ENCODE data around the gene EFR3B.

The EFR3B gene

GRCh38 chr2:25197336-25198208 lies 155.7 kb downstream of the EFR3B start:
- DNase-seq = no peak

DNA sequence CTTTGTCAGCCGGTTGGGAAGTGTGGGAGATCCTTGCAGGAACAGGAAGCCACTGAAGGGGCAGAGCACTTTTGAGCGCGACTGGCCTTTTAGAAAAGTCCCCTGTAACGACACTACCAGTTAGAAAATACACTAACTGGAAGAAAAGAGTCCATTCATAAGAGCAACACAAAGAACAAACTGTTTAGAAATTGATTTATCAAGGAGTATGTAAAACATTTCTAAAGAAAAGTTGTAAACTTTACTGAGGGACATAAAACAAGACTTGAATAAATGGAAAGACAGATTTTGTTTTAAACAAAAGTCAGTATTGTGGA lies 156.3 kb downstream of the EFR3B start:
- no peak for DNase-seq

GRCh38 chr2:25198576-25198975 lies 156.7 kb downstream of the EFR3B start:
- no peak for DNase-seq

DNA sequence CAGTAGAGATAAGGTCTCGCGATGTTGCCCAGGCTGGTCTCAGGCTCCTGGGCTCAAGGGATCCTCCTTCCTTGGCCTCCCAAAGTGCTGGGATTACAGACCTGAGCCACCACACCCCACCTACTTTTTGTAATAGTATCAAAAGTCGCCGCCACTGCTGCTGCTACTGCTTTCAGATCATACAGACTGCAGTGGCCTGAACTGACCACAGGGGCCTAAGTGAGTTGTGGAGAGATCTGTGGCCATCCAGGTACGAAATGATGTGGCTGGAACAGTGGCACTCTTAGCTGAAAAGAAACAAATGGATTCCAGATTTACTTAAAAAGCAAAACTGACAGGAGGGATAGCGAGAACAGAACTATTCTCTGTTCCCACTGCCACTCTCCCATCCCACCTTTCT lies 159.4 kb downstream of the EFR3B start:
- DNase-seq = no peak

DNA sequence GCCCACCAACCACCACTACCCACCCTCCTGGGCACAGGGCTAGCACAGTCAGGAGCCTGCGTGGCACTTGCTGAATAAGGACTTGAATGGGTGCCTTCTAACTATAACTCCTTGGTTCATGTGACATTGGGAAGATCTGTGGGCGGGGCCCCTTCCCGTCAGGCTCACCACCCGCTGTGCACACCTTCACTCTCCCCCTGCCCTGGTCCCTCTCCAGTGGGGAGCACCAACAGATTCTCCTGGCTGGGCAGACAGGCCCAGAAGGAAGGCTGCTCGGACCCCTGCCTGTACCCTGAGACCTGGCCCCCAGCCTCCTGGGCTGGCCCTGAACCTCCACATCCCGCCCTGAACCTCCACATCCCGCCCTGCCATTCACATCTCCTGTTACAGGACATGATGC lies 159.9 kb downstream of the EFR3B start:
- no peak for DNase-seq

- no peak for DNase-seq
Measured at GRCh38 chr2:25202275-25202674, 160.4 kb downstream of the EFR3B start.

- no peak for DNase-seq
Measured at GRCh38 chr2:25204190-25204838, 162.4 kb downstream of the EFR3B start.

GRCh38 chr2:25207078-25207545 lies 165.2 kb downstream of the EFR3B start:
- no peak for DNase-seq

Data from cortex of kidney (tissue), 1 donor.